ENCODE measurements around the gene TTC14.
"Not testable (repeated sequence)": the region's sequence is repeated elsewhere in the genome, so short reads cannot be mapped to it uniquely, and the experiment has no call there.

Gene TTC14

GRCh38 chr3:180571831-180572598, 29.9 kb upstream of the TTC14 start:
- no peaks in the 10 kb centered on the region for H3K36me3 ChIP-seq (ENCODE audit: low read depth)
- no peak for DNase-seq (ENCODE audit: low spot score)
- no peaks in the 10 kb centered on the region for H3K4me1 ChIP-seq (ENCODE audit: insufficient read depth, poor library complexity, severe bottlenecking)
- H3K4me3 ChIP-seq (ENCODE audit: severe bottlenecking), result no peak overlapping the region
- no peak for TF ChIP-seq CTCF (IDR thresholded peaks at IDR 0.05; ENCODE audit: poor library complexity, severe bottlenecking)
- no peak for ATAC-seq (ENCODE audit: low read depth)
- no peaks in the 10 kb centered on the region for H3K9me3 ChIP-seq (ENCODE audit: severe bottlenecking)
- H3K27me3 ChIP-seq (ENCODE audit: insufficient read depth, poor library complexity, severe bottlenecking), result no peaks in the 10 kb centered on the region
- H3K27ac ChIP-seq (ENCODE audit: poor library complexity, severe bottlenecking), result no peak overlapping the region

GRCh38 chr3:180575571-180575970, 26.4 kb upstream of the TTC14 start:
- no peak overlapping the region for H3K4me3 ChIP-seq (ENCODE audit: severe bottlenecking)
- DNase-seq (ENCODE audit: low spot score) (no peak), ATAC-seq (ENCODE audit: low read depth) (no peak)
- H3K36me3 ChIP-seq (ENCODE audit: low read depth), result no peaks in the 10 kb centered on the region
- no peaks in the 10 kb centered on the region for H3K27me3 ChIP-seq (ENCODE audit: insufficient read depth, poor library complexity, severe bottlenecking)
- H3K4me1 ChIP-seq (ENCODE audit: insufficient read depth, poor library complexity, severe bottlenecking), result no peaks in the 10 kb centered on the region
- no peak for TF ChIP-seq CTCF (IDR thresholded peaks at IDR 0.05; ENCODE audit: poor library complexity, severe bottlenecking)
- H3K9me3 ChIP-seq (ENCODE audit: severe bottlenecking), result no peaks in the 10 kb centered on the region
- H3K27ac ChIP-seq (ENCODE audit: poor library complexity, severe bottlenecking), result no peak overlapping the region

- Histone ChIP-seq H3K4me3 (ENCODE audit: severe bottlenecking) (no peak overlapping the region), H3K9me3 (ENCODE audit: severe bottlenecking) (no peaks in the 10 kb centered on the region), H3K4me1 (ENCODE audit: insufficient read depth, poor library complexity, severe bottlenecking) (no peaks in the 10 kb centered on the region), H3K36me3 (ENCODE audit: low read depth) (no peaks in the 10 kb centered on the region), H3K27me3 (ENCODE audit: insufficient read depth, poor library complexity, severe bottlenecking) (no peaks in the 10 kb centered on the region), H3K27ac (ENCODE audit: poor library complexity, severe bottlenecking) (no peak overlapping the region)
- ATAC-seq (ENCODE audit: low read depth) (no peak), DNase-seq (ENCODE audit: low spot score) (no peak)
- no peak for TF ChIP-seq CTCF (IDR thresholded peaks at IDR 0.05; ENCODE audit: poor library complexity, severe bottlenecking)
These were observed 21.0 kb upstream of the TTC14 start for GRCh38 chr3:180580934-180581333.

- H3K27me3 ChIP-seq (ENCODE audit: insufficient read depth, poor library complexity, severe bottlenecking), result no peaks in the 10 kb centered on the region
- TF ChIP-seq CTCF (IDR thresholded peaks at IDR 0.05; ENCODE audit: poor library complexity, severe bottlenecking), result no peak
- no peaks in the 10 kb centered on the region for H3K9me3 ChIP-seq (ENCODE audit: severe bottlenecking)
- ATAC-seq (ENCODE audit: low read depth) (no peak), DNase-seq (ENCODE audit: low spot score) (no peak)
- H3K27ac ChIP-seq (ENCODE audit: poor library complexity, severe bottlenecking), result no peak overlapping the region
- no peak overlapping the region for H3K4me3 ChIP-seq (ENCODE audit: severe bottlenecking)
- no peaks in the 10 kb centered on the region for H3K36me3 ChIP-seq (ENCODE audit: low read depth)
- H3K4me1 ChIP-seq (ENCODE audit: insufficient read depth, poor library complexity, severe bottlenecking), result no peaks in the 10 kb centered on the region
These were observed 11.6 kb upstream of the TTC14 start for GRCh38 chr3:180590396-180590795.

GRCh38 chr3:180593631-180594030, 8.3 kb upstream of the TTC14 start:
- not testable (repeated sequence) for DNase-seq (ENCODE audit: low spot score); H3K4me3 ChIP-seq (ENCODE audit: severe bottlenecking); ATAC-seq (ENCODE audit: low read depth); H3K4me1 ChIP-seq (ENCODE audit: insufficient read depth, poor library complexity, severe bottlenecking); H3K27me3 ChIP-seq (ENCODE audit: insufficient read depth, poor library complexity, severe bottlenecking); H3K27ac ChIP-seq (ENCODE audit: poor library complexity, severe bottlenecking); H3K36me3 ChIP-seq (ENCODE audit: low read depth); H3K9me3 ChIP-seq (ENCODE audit: severe bottlenecking)

All from RWPE2 (cell line).